Breast epithelium (tissue), 3 donors: ENCODE results near the gene PYCR2.

Source experiments
- CTCF ChIP-seq, 3 donors: fragments of 450-650 bp; IDR thresholded peaks; one replicate each; pipeline ENCODE4 v1.5.1; 2016 to 2017; ENCODE audit warnings: antibody characterized with exemption in 3 of 3, mild to moderate bottlenecking in 3 of 3, moderate library complexity in 3 of 3
- POLR2AphosphoS5 ChIP-seq, 3 donors: sonication (generic); formaldehyde crosslinking; IDR thresholded peaks; one replicate each; pipeline ENCODE4 v1.6.1; 2017; ENCODE audit warnings: antibody characterized with exemption in 3 of 3

GRCh38 chr1:225896937-225897549 lies 27.0 kb downstream of the PYCR2 start:
- TF ChIP-seq CTCF (IDR thresholded peaks at IDR 0.05) (no peak), POLR2AphosphoS5 (IDR thresholded peaks at IDR 0.05) (peak in 1 of 3 donors; percentile 44)
